Stimulated activated CD8-positive, alpha-beta memory T cell treated with anti-CD3 and anti-CD28 coated beads, Interleukin-7, amount 100 ng/mL, for 4 hours (primary cell): ENCODE measurements around the gene TRIM38.
A peak's percentile ranks its signal among the peaks of the same experiment; 100 is the strongest.
"Not testable (repeated sequence)": the region's sequence is repeated elsewhere in the genome, so short reads cannot be mapped to it uniquely, and the experiment has no call there.

ENCODE experiments used
- DNase-seq, 2 donors: peaks; one replicate each; pipeline ENCODE4 v3.0.0-alpha.2; 2020; ENCODE audit warnings: low read depth in 2 of 2

The TRIM38 gene

GRCh38 chr6:25971187-25971821, 8.7 kb downstream of the TRIM38 start:
- DNase-seq: no peak

- no peak for DNase-seq
Observed at GRCh38 chr6:25972128-25972527, 9.5 kb downstream of the TRIM38 start.

- no peak for DNase-seq
Observed at GRCh38 chr6:25972902-25973301, 10.3 kb downstream of the TRIM38 start.

GRCh38 chr6:25973923-25974555, 11.4 kb downstream of the TRIM38 start:
- no peak for DNase-seq

GRCh38 chr6:25975923-25976560, 13.4 kb downstream of the TRIM38 start:
- DNase-seq: no peak

- no peak for DNase-seq
Observed at GRCh38 chr6:25980935-25981334, 18.3 kb downstream of the TRIM38 start.

- DNase-seq: no peak
Observed at GRCh38 chr6:25981568-25982263, 19.1 kb downstream of the TRIM38 start.

- DNase-seq: no peak
Observed at GRCh38 chr6:25984265-25984664, 21.7 kb downstream of the TRIM38 start.

- DNase-seq: no peak
Observed at GRCh38 chr6:25987845-25988244, 25.2 kb downstream of the TRIM38 start.

GRCh38 chr6:25990172-25990873, 27.7 kb downstream of the TRIM38 start:
- DNase-seq: no peak

GRCh38 chr6:25991785-25992412, 29.3 kb downstream of the TRIM38 start:
- peak in 1 of 2 donors; percentile 27 for DNase-seq

- peak; percentile 77 to 86 for DNase-seq
Observed at GRCh38 chr6:25992413-25993340, 30.1 kb downstream of the TRIM38 start.

GRCh38 chr6:25993341-25993684, 30.7 kb downstream of the TRIM38 start:
- DNase-seq: not testable (repeated sequence)

- no peak for DNase-seq
Observed at GRCh38 chr6:25995507-25995906, 32.9 kb downstream of the TRIM38 start.

GRCh38 chr6:25997921-25998320, 35.3 kb downstream of the TRIM38 start:
- no peak for DNase-seq

GRCh38 chr6:25998379-25998778, 35.8 kb downstream of the TRIM38 start:
- no peak for DNase-seq

GRCh38 chr6:25999225-25999624, 36.6 kb downstream of the TRIM38 start:
- not testable (repeated sequence) for DNase-seq

GRCh38 chr6:26000366-26001144, 38.0 kb downstream of the TRIM38 start:
- no peak for DNase-seq

GRCh38 chr6:26003102-26003694, 40.6 kb downstream of the TRIM38 start:
- peak in 1 of 2 donors; percentile 5 for DNase-seq
